ENCODE results near the gene DLX5. TPM values are rescaled to one million over a fixed set of nuclear protein-coding genes. Genes with fewer than 3 reads are reported as not detected.

Gene DLX5
- total and polyA plus RNA-seq, 2 donors (not counting 1 experiment from before 2014, with no cell fraction given) = not detected

GRCh38 chr7:96996111-96996957 lies 28.3 kb downstream of the DLX5 start:
- Histone ChIP-seq H3K9me3 (ENCODE audit: control extremely low read depth in 1 of 3, control insufficient read depth in 2 of 3, insufficient read depth in 1 of 3, low read length in 2 of 3) (peaks cover 0 to 33% (median 2%) of the 10 kb centered on the region in 3 donors), H3K27me3 (replicated peaks in 1 of 4; ENCODE audit: control extremely low read depth in 1 of 4, control insufficient read depth in 3 of 4, insufficient read depth in 4 of 4, low read length in 3 of 4) (peaks cover 2 to 82% (median 69%) of the 10 kb centered on the region in 4 experiments), H4K20me1 (ENCODE audit: control insufficient read depth, insufficient read depth, low read length, poor library complexity, severe bottlenecking) (no peaks in the 10 kb centered on the region), H3K4me2 (replicated peaks; ENCODE audit: low read depth, low read length, poor library complexity, severe bottlenecking) (no peak overlapping the region), H3K4me3 (ENCODE audit: control extremely low read depth in 1 of 5, extremely low read depth in 1 of 5, insufficient read depth in 1 of 5, low read depth in 2 of 5, low read length in 4 of 5) (no peak overlapping the region), H3K27ac (ENCODE audit: low read length in 2 of 2) (no peak overlapping the region), H3K79me2 (ENCODE audit: control insufficient read depth, insufficient read depth, low read length) (no peaks in the 10 kb centered on the region), H3K4me1 (ENCODE audit: control insufficient read depth in 2 of 2, insufficient read depth in 2 of 2, low read length in 2 of 2) (peaks cover 0 to 4% of the 10 kb centered on the region in 2 donors), H3K9ac (ENCODE audit: low read length) (no peak overlapping the region), H2AFZ (ENCODE audit: insufficient read depth, low read depth, low read length, poor library complexity, severe bottlenecking) (no peak overlapping the region), H3K36me3 (replicated peaks in 1 of 2; ENCODE audit: control extremely low read depth in 1 of 2, control insufficient read depth in 1 of 2, extremely low read depth in 1 of 2, insufficient read depth in 2 of 2, low read length in 1 of 2) (no peaks in the 10 kb centered on the region)
- no peaks in the 10 kb centered on the region for H3K9me3 Mint-ChIP-seq (ENCODE audit: insufficient read depth)
- peaks cover 88% of the 10 kb centered on the region for H3K27me3 Mint-ChIP-seq
- H3K4me1 Mint-ChIP-seq = peaks cover 4% of the 10 kb centered on the region
- no peak overlapping the region for H3K27ac Mint-ChIP-seq
- 9% methylated on average over 20 of the region's 32 CpGs for WGBS (ENCODE audit: insufficient coverage)
- DNase-seq (no peak), ATAC-seq (ENCODE audit: low read depth) (no peak)
- no peak overlapping the region for H3K4me3 Mint-ChIP-seq
- ChIA-PET CTCF (no interaction called here), POLR2A (no interaction called here)
- intact Hi-C loops (cut with micrococcal nuclease) = no loop called here
- TF ChIP-seq CTCF (IDR thresholded peaks at IDR 0.05) = no peak

DNA sequence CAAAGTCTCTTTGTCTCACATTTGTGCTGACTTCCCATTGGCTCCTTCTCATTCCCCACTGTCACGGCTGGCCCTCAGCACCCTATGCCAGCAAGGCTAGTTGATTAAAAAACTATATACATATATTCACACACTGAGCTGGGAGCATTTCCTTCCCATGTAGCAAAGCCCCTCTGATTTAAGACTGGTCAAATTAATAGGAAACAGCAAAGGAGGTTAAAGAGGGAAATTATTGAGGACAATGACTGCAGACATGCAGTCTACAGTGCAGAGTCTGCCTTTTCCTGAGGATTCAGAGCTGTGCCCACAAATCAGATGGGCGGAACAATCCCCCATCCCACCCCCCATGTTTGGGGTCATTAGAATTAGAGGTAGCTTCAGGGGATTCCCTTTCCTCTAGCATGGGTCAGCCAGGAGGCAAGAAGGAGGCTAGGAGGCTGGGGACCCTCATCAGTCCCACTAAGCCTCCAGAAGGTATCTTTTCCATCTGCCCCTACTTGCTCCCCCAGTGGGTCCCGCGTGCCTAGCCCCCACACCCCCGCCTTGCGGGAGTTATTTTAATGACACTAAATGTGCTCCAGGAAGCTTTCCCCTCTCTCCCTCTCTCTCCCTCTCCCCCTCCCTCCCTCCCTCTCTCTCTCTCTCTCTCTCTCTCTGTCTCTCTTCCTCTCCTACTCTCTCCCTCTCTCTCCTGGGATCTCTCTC lies 29.1 kb downstream of the DLX5 start:
- DNase-seq = no peak

More for the DNA sequence above, 29.1 kb downstream of the DLX5 start:
- Histone ChIP-seq H3K27me3 (replicated peaks in 1 of 4; ENCODE audit: control extremely low read depth in 1 of 4, control insufficient read depth in 3 of 4, insufficient read depth in 4 of 4, low read length in 3 of 4) (peaks cover 2 to 76% (median 63%) of the 10 kb centered on the region in 4 experiments), H3K4me3 (ENCODE audit: control extremely low read depth in 1 of 5, extremely low read depth in 1 of 5, insufficient read depth in 1 of 5, low read depth in 2 of 5, low read length in 4 of 5) (no peak overlapping the region), H3K4me2 (replicated peaks; ENCODE audit: low read depth, low read length, poor library complexity, severe bottlenecking) (no peak overlapping the region), H3K79me2 (ENCODE audit: control insufficient read depth, insufficient read depth, low read length) (no peaks in the 10 kb centered on the region), H3K27ac (ENCODE audit: low read length in 2 of 2) (no peak overlapping the region), H3K9me3 (ENCODE audit: control extremely low read depth in 1 of 3, control insufficient read depth in 2 of 3, insufficient read depth in 1 of 3, low read length in 2 of 3) (peaks cover 0 to 33% (median 2%) of the 10 kb centered on the region in 3 donors), H4K20me1 (ENCODE audit: control insufficient read depth, insufficient read depth, low read length, poor library complexity, severe bottlenecking) (no peaks in the 10 kb centered on the region), H3K4me1 (ENCODE audit: control insufficient read depth in 2 of 2, insufficient read depth in 2 of 2, low read length in 2 of 2) (peaks cover 0 to 4% of the 10 kb centered on the region in 2 donors), H3K9ac (ENCODE audit: low read length) (no peak overlapping the region), H3K36me3 (replicated peaks in 1 of 2; ENCODE audit: control extremely low read depth in 1 of 2, control insufficient read depth in 1 of 2, extremely low read depth in 1 of 2, insufficient read depth in 2 of 2, low read length in 1 of 2) (no peaks in the 10 kb centered on the region), H2AFZ (ENCODE audit: insufficient read depth, low read depth, low read length, poor library complexity, severe bottlenecking) (no peak overlapping the region)
- WGBS (ENCODE audit: insufficient coverage) = 2% methylated on average over 4 of the region's 6 CpGs
- Mint-ChIP-seq H3K27me3 (peaks cover 82% of the 10 kb centered on the region), H3K4me3 (no peak overlapping the region), H3K4me1 (peaks cover 4% of the 10 kb centered on the region), H3K27ac (no peak overlapping the region), H3K9me3 (ENCODE audit: insufficient read depth) (no peaks in the 10 kb centered on the region)
- no peak for TF ChIP-seq CTCF (IDR thresholded peaks at IDR 0.05)
- no peak for TF ChIP-seq EZH2 (IDR thresholded peaks at IDR 0.05; ENCODE audit: borderline replicate concordance, insufficient read depth, low read depth, low read length, poor library complexity, severe bottlenecking)
- CTCF ChIA-PET = no interaction called here
- POLR2A ChIA-PET = no interaction called here
- intact Hi-C loops (cut with micrococcal nuclease) = no loop called here
- ATAC-seq (ENCODE audit: low read depth) = no peak
